ENCODE measurements around the gene ERAP2.

DNA sequence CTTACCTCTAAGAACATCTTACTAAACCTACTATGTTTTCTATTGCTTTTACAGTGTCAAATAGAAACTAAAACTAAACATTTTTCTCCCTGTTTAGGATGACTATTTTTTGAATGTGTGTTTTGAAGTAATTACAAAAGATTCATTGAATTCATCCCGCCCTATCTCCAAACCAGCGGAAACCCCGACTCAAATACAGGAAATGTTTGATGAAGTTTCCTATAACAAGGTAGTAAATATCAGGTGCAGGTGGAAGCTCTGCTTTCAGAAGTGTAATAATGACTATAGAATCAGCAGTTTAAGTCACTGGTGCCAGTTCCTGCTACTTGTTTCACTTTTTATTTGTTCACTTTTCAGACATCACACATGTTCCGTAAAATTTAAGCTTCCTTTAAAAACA lies 20.0 kb downstream of the ERAP2 start:
- TF ChIP-seq, protein P1, sequence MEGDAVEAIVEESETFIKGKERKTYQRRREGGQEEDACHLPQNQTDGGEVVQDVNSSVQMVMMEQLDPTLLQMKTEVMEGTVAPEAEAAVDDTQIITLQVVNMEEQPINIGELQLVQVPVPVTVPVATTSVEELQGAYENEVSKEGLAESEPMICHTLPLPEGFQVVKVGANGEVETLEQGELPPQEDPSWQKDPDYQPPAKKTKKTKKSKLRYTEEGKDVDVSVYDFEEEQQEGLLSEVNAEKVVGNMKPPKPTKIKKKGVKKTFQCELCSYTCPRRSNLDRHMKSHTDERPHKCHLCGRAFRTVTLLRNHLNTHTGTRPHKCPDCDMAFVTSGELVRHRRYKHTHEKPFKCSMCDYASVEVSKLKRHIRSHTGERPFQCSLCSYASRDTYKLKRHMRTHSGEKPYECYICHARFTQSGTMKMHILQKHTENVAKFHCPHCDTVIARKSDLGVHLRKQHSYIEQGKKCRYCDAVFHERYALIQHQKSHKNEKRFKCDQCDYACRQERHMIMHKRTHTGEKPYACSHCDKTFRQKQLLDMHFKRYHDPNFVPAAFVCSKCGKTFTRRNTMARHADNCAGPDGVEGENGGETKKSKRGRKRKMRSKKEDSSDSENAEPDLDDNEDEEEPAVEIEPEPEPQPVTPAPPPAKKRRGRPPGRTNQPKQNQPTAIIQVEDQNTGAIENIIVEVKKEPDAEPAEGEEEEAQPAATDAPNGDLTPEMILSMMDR (optimal IDR thresholded peaks at IDR 0.05 in 1 of 3, IDR thresholded peaks at IDR 0.05 in 1 of 3, conservative IDR thresholded peaks at IDR 0.05 in 1 of 3; ENCODE audit: extremely low read depth in 1 of 3, insufficient read depth in 2 of 3, low read length in 3 of 3) = no peak
- TF ChIP-seq EZH2 (IDR thresholded peaks at IDR 0.05; ENCODE audit: low read length) = no peak
